ENCODE measurements around the gene SH3TC1.

SH3TC1 gene

GRCh38 chr4:8168832-8169598 is 30.1 kb upstream of the SH3TC1 start:
- Histone ChIP-seq H3K36me3 (no peaks in the 10 kb centered on the region), H3K9me3 (peaks cover 7% of the 10 kb centered on the region), H3K4me1 (ENCODE audit: control insufficient read depth in 1 of 2, insufficient read depth in 1 of 2, low read depth in 1 of 2, low read length in 1 of 2) (no peaks in the 10 kb centered on the region), H3K27ac (no peak overlapping the region), H3K4me3 (ENCODE audit: low read depth in 1 of 2, low read length in 1 of 2) (no peak overlapping the region), H3K27me3 (peaks cover 16% of the 10 kb centered on the region)
- no peak for TF ChIP-seq CTCF (IDR thresholded peaks at IDR 0.05)

GRCh38 chr4:8169763-8170162 is 29.3 kb upstream of the SH3TC1 start:
- H3K27ac ChIP-seq, result no peak overlapping the region
- peaks cover 7% of the 10 kb centered on the region for H3K9me3 ChIP-seq
- no peak overlapping the region for H3K4me3 ChIP-seq (ENCODE audit: low read depth in 1 of 2, low read length in 1 of 2)
- no peaks in the 10 kb centered on the region for H3K36me3 ChIP-seq
- H3K4me1 ChIP-seq (ENCODE audit: control insufficient read depth in 1 of 2, insufficient read depth in 1 of 2, low read depth in 1 of 2, low read length in 1 of 2), result no peaks in the 10 kb centered on the region
- no peak for TF ChIP-seq CTCF (IDR thresholded peaks at IDR 0.05)
- H3K27me3 ChIP-seq, result peaks cover 8% of the 10 kb centered on the region

- no peak overlapping the region for H3K27ac ChIP-seq
Observed at GRCh38 chr4:8170341-8170740, 28.7 kb upstream of the SH3TC1 start.

GRCh38 chr4:8171266-8171665 is 27.8 kb upstream of the SH3TC1 start:
- no peak overlapping the region for H3K27ac ChIP-seq
- no peak overlapping the region for H3K4me3 ChIP-seq (ENCODE audit: low read depth in 1 of 2, low read length in 1 of 2)
- TF ChIP-seq CTCF (IDR thresholded peaks at IDR 0.05), result no peak
- peaks cover 8% of the 10 kb centered on the region for H3K27me3 ChIP-seq
- H3K36me3 ChIP-seq, result no peaks in the 10 kb centered on the region
- H3K4me1 ChIP-seq (ENCODE audit: control insufficient read depth in 1 of 2, insufficient read depth in 1 of 2, low read depth in 1 of 2, low read length in 1 of 2), result no peaks in the 10 kb centered on the region
- H3K9me3 ChIP-seq, result peaks cover 7% of the 10 kb centered on the region

More at GRCh38 chr4:8170341-8170740, 28.7 kb upstream of the SH3TC1 start:
- no peak for TF ChIP-seq CTCF (IDR thresholded peaks at IDR 0.05)
- Histone ChIP-seq H3K27me3 (peaks cover 8% of the 10 kb centered on the region), H3K36me3 (no peaks in the 10 kb centered on the region), H3K4me1 (ENCODE audit: control insufficient read depth in 1 of 2, insufficient read depth in 1 of 2, low read depth in 1 of 2, low read length in 1 of 2) (no peaks in the 10 kb centered on the region), H3K9me3 (peaks cover 7% of the 10 kb centered on the region), H3K4me3 (ENCODE audit: low read depth in 1 of 2, low read length in 1 of 2) (no peak overlapping the region)

- no peak for TF ChIP-seq CTCF (IDR thresholded peaks at IDR 0.05)
- Histone ChIP-seq H3K9me3 (peaks cover 7% of the 10 kb centered on the region), H3K4me1 (ENCODE audit: control insufficient read depth in 1 of 2, insufficient read depth in 1 of 2, low read depth in 1 of 2, low read length in 1 of 2) (no peaks in the 10 kb centered on the region), H3K27ac (no peak overlapping the region), H3K4me3 (ENCODE audit: low read depth in 1 of 2, low read length in 1 of 2) (no peak overlapping the region), H3K36me3 (no peaks in the 10 kb centered on the region), H3K27me3 (peaks cover 8% of the 10 kb centered on the region)
Observed at GRCh38 chr4:8171984-8172924, 26.8 kb upstream of the SH3TC1 start.
